GM06990 (cell line): ENCODE data around the gene USP32.
A peak's percentile ranks its signal among the peaks of the same experiment; 100 is the strongest.

Experiments used
- DNase-seq: peaks from one replicate; pipeline ENCODE4 v3.0.0-alpha.2; 2011; ENCODE audit not compliant: insufficient read length; ENCODE audit errors: extremely low read depth
- H3K27me3 ChIP-seq: replicated peaks from 2 replicates; pipeline ENCODE4 v1.6.0; 2011; ENCODE audit warnings: low read length; ENCODE audit not compliant: control insufficient read depth, insufficient read depth
- H3K36me3 ChIP-seq: 2 replicates; pipeline ENCODE4 v1.5.1; 2011; ENCODE audit warnings: low read length; ENCODE audit not compliant: control insufficient read depth, insufficient read depth
- H3K4me3 ChIP-seq: replicated peaks from 2 replicates; pipeline ENCODE4 v1.5.1; 2011; ENCODE audit warnings: low read depth, mild to moderate bottlenecking, control low read depth, low read length
- CTCF ChIP-seq: IDR thresholded peaks from 2 replicates; pipeline ENCODE4 v1.5.1; 2011; ENCODE audit warnings: low read length, control low read depth, mild to moderate bottlenecking, inconsistent platforms; ENCODE audit not compliant: insufficient read depth, poor library complexity, severe bottlenecking

USP32 gene

GRCh38 chr17:60393840-60394723 lies 2.1 kb upstream of the USP32 start:
- no peak for DNase-seq
- no peak overlapping the region for H3K4me3 ChIP-seq
- no peak for TF ChIP-seq CTCF
- H3K36me3 ChIP-seq, result no peaks in the 10 kb centered on the region
- H3K27me3 ChIP-seq, result no peaks in the 10 kb centered on the region

- peak overlapping the region; percentile 87 for H3K4me3 ChIP-seq
- DNase-seq, result peak; percentile 20
- TF ChIP-seq CTCF, result no peak
- H3K27me3 ChIP-seq, result no peaks in the 10 kb centered on the region
- no peaks in the 10 kb centered on the region for H3K36me3 ChIP-seq
Observed at GRCh38 chr17:60392845-60393702, 1.1 kb upstream of the USP32 start.

- Histone ChIP-seq H3K27me3 (no peaks in the 10 kb centered on the region), H3K36me3 (no peaks in the 10 kb centered on the region), H3K4me3 (peak overlapping the region; percentile 87)
- DNase-seq, result no peak
- no peak for TF ChIP-seq CTCF
Observed at GRCh38 chr17:60391471-60392041, 377 bp downstream of the USP32 start.

GRCh38 chr17:60390925-60391470 lies 935 bp downstream of the USP32 start:
- no peak for TF ChIP-seq CTCF

GRCh38 chr17:60390186-60390585 lies 1.7 kb downstream of the USP32 start:
- TF ChIP-seq CTCF, result no peak
- no peak for DNase-seq

More at GRCh38 chr17:60390925-60391470, 935 bp downstream of the USP32 start:
- H3K27me3 ChIP-seq, result no peaks in the 10 kb centered on the region
- no peaks in the 10 kb centered on the region for H3K36me3 ChIP-seq
- DNase-seq, result peak; percentile 35
- H3K4me3 ChIP-seq, result peak overlapping the region; percentile 87

More at GRCh38 chr17:60390186-60390585, 1.7 kb downstream of the USP32 start:
- H3K36me3 ChIP-seq, result no peaks in the 10 kb centered on the region
- peak overlapping the region; percentile 87 for H3K4me3 ChIP-seq
- H3K27me3 ChIP-seq, result no peaks in the 10 kb centered on the region
